ENCODE results near the gene EPN3. TPM values are rescaled to one million over a fixed set of nuclear protein-coding genes. Genes with fewer than 3 reads are reported as not detected.

EPN3 gene
- total RNA-seq, 2 experiments from 2014 or later: not detected

DNA sequence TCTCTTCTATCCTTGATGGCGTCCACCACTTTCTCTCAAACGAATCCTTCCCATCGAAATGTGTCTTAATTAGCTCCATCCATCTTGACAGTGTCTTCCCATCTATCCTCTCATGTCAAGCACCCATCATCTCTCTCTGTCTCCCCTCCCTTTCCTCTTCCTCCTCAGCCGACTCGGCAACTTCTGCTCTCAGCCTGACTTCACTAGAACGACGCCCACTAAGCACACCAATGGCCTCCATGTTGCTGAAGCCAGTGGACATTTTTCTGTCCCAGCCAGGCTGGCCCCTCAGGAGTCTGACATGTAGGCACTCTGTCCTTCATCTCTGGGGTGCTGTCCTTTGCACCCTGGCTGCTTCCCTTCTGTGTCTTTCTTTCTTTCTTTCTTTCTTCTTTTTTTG lies 12.0 kb downstream of the EPN3 start:
- Mint-ChIP-seq H3K36me3 (ENCODE audit: low read depth) (no peaks in the 10 kb centered on the region), H3K27ac (no peak overlapping the region), H3K27me3 (peaks cover 2% of the 10 kb centered on the region), H3K4me1 (ENCODE audit: low read depth) (peaks cover 11% of the 10 kb centered on the region), H3K9me3 (no peaks in the 10 kb centered on the region), H3K4me3 (no peak overlapping the region)
- TF ChIP-seq, protein P1, sequence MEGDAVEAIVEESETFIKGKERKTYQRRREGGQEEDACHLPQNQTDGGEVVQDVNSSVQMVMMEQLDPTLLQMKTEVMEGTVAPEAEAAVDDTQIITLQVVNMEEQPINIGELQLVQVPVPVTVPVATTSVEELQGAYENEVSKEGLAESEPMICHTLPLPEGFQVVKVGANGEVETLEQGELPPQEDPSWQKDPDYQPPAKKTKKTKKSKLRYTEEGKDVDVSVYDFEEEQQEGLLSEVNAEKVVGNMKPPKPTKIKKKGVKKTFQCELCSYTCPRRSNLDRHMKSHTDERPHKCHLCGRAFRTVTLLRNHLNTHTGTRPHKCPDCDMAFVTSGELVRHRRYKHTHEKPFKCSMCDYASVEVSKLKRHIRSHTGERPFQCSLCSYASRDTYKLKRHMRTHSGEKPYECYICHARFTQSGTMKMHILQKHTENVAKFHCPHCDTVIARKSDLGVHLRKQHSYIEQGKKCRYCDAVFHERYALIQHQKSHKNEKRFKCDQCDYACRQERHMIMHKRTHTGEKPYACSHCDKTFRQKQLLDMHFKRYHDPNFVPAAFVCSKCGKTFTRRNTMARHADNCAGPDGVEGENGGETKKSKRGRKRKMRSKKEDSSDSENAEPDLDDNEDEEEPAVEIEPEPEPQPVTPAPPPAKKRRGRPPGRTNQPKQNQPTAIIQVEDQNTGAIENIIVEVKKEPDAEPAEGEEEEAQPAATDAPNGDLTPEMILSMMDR (IDR thresholded peaks at IDR 0.05): no peak
- DNase-seq (no peak), ATAC-seq (no peak)
- CTCF ChIA-PET: interaction anchor here (0.8 to 1.6 kb wide), 7 partner anchors 16 to 298 kb away, joined by 3 to 4 read pairs (median 3); partner anchors contain the start of gene CACNA1G
- POLR2A ChIA-PET: no interaction called here
- intact Hi-C loops (cut with micrococcal nuclease): loop anchor here (5.0 to 10.0 kb wide), 3 partner anchors 62 to 300 kb away; no protein-coding TSS in a partner anchor

DNA sequence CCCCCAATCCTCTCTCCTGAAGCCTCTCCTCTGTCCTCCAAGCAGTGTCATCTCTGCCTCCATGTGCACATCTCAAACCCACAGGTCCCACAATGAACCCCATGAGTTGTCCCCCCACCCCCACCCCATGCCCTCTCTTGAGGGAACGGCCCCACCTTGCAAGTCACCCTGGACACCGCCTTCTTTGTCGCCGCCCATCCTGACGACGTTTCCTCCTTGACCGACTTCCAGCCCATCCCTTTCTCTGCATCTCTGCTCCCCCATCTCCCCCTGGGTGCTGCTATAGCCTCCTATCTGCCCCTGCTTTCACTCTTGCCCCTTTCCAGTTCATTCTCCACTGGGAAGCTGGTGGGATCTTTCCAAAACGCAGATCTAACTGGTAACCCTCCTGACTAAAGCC lies 12.8 kb downstream of the EPN3 start:
- Mint-ChIP-seq H3K4me3 (no peak overlapping the region), H3K27ac (no peak overlapping the region), H3K9me3 (no peaks in the 10 kb centered on the region), H3K27me3 (peaks cover 2% of the 10 kb centered on the region), H3K4me1 (ENCODE audit: low read depth) (peaks cover 11% of the 10 kb centered on the region), H3K36me3 (ENCODE audit: low read depth) (no peaks in the 10 kb centered on the region)
- no peak for ATAC-seq
- no peak for DNase-seq
- TF ChIP-seq, protein P1 (IDR thresholded peaks at IDR 0.05): no peak
- intact Hi-C loops (cut with micrococcal nuclease): loop anchor here (10.0 kb wide), 2 partner anchors 149 to 299 kb away; no protein-coding TSS in a partner anchor
- ChIA-PET CTCF (interaction anchor here (1.3 to 1.4 kb wide), 2 partner anchors 17 to 77 kb away, joined by 3 read pairs; no protein-coding TSS in a partner anchor), POLR2A (no interaction called here)

DNA sequence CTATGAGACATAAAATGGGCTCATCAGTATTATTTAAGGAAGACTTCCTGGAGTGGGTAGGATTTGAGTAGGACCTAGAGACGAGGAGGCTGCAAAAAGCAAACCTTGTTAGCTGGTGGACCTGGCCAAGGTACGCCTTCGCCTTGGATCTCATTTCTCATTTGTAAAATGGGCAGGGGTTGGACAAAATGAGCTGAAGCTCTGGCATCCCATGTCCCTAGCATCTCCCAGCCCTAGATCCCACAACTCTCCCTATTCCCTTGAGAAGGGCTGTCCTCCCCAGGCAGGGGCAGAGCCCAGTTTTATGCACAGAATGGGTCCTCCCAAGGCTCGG lies 14.1 kb downstream of the EPN3 start:
- TF ChIP-seq, protein P1 (IDR thresholded peaks at IDR 0.05): no peak
- no peaks in the 10 kb centered on the region for H3K36me3 Mint-ChIP-seq (ENCODE audit: low read depth)
- ATAC-seq (no peak), DNase-seq (no peak)
- intact Hi-C loops (cut with micrococcal nuclease): loop anchor here (2.0 to 10.0 kb wide), 3 partner anchors 76 to 298 kb away; no protein-coding TSS in a partner anchor
- no peak overlapping the region for H3K27ac Mint-ChIP-seq
- H3K4me1 Mint-ChIP-seq (ENCODE audit: low read depth): peaks cover 10% of the 10 kb centered on the region
- H3K27me3 Mint-ChIP-seq: peaks cover 2% of the 10 kb centered on the region
- ChIA-PET POLR2A (no interaction called here), CTCF (interaction anchor here (0.6 to 2.1 kb wide), 19 partner anchors 10 to 306 kb away, joined by 3 to 15 read pairs (median 3); no protein-coding TSS in a partner anchor)
- no peaks in the 10 kb centered on the region for H3K9me3 Mint-ChIP-seq
- peak overlapping the region; percentile 82 for H3K4me3 Mint-ChIP-seq

DNA sequence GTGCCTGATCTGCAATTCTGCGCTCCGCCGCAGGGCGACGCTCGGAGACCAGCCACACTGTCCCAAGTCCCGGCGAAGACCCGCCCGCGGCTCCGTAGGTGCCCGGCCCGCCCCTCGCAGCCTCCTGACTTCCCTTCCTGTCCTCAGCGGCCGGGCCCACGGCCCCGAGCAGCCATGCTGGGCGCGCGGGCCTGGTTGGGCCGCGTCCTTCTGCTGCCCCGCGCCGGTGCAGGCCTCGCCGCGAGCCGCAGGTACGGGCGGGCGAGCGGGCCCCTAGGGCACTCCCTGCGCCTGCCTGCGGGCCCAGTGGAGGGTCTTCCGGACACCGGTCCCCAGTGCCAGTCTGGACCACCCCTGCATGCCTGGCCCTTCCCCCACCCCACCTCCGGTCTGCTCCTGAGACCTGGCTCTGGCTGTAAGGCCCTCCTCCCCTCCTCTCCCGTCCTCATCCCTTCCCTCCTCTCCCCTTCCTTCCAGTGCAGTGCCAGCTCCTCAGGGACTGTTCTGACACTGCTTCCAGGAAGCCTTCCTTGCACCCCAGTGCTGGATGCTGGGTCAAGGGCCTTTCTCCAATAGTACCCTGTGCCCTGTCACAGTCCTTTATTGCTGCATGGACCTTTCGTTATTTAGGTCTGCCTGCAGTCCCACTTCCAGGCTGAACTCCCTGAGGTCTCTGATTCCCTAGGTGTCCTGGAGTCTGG lies 14.7 kb downstream of the EPN3 start, which contains the start of gene SPATA20:
Gene SPATA20 (plus strand): TSS at position 140 of the 701 bp plus-strand sequence. CDS start 35 bp downstream, at position 175.
- H3K27me3 Mint-ChIP-seq: peaks cover 2% of the 10 kb centered on the region
- ATAC-seq (peak; percentile 92), DNase-seq (peak; percentile 95)
- ChIA-PET POLR2A (no interaction called here), CTCF (interaction anchor here (0.6 to 2.1 kb wide), 16 partner anchors 15 to 305 kb away, joined by 3 to 15 read pairs (median 3); no protein-coding TSS in a partner anchor)
- intact Hi-C loops (cut with micrococcal nuclease): loop anchor here (2.0 to 10.0 kb wide), 3 partner anchors 76 to 298 kb away; no protein-coding TSS in a partner anchor
- H3K36me3 Mint-ChIP-seq (ENCODE audit: low read depth): no peaks in the 10 kb centered on the region
- H3K4me3 Mint-ChIP-seq: peak within 1 kb of the TSS; percentile 82
- H3K27ac Mint-ChIP-seq: peak within 1 kb of the TSS; percentile 76
- TF ChIP-seq, protein P1 (IDR thresholded peaks at IDR 0.05): peak; percentile 99
- peaks cover 9% of the 10 kb centered on the region for H3K4me1 Mint-ChIP-seq (ENCODE audit: low read depth)
- no peaks in the 10 kb centered on the region for H3K9me3 Mint-ChIP-seq

DNA sequence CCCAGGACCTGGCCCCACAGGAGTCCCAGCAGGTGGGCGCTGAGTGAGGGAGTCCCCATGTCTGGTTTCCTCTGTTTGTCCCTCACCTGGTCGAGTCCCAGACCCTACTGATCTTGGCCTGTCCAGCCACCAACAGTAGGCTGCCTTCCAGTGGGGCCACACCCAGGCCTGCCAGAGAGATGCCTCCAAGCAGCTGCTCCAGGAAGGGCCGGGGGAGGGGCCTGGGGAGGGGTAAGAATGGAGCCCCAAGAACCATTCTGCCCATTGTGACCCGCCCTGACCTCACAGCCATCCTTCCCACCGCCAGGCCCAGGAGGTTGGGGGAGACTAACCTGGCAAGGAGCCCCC lies 15.2 kb downstream of the EPN3 start:
- Mint-ChIP-seq H3K4me1 (ENCODE audit: low read depth) (peaks cover 4% of the 10 kb centered on the region), H3K36me3 (ENCODE audit: low read depth) (no peaks in the 10 kb centered on the region), H3K27me3 (peaks cover 2% of the 10 kb centered on the region), H3K4me3 (peak overlapping the region; percentile 82), H3K9me3 (no peaks in the 10 kb centered on the region), H3K27ac (peak overlapping the region; percentile 76)
- ATAC-seq (no peak), DNase-seq (no peak)
- TF ChIP-seq, protein P1 (IDR thresholded peaks at IDR 0.05): no peak
- intact Hi-C loops (cut with micrococcal nuclease): loop anchor here (2.0 to 10.0 kb wide), 3 partner anchors 75 to 297 kb away; no protein-coding TSS in a partner anchor
- ChIA-PET POLR2A (no interaction called here), CTCF (interaction anchor here (0.6 to 2.1 kb wide), 6 partner anchors 69 to 294 kb away, joined by 3 to 15 read pairs (median 4); no protein-coding TSS in a partner anchor)

Data from activated CD8-positive, alpha-beta T cell treated with anti-CD3 and anti-CD28 coated beads for 36 hours (primary cell).